GM21360 (cell line): Measurements from ENCODE around the gene ADAM19.

Experiments used
- ATAC-seq: cut with Tn5 transposase; IDR thresholded peaks from one replicate; pipeline ENCODE4 v1.9.1; 2021; ENCODE audit warnings: mild to moderate bottlenecking, moderate library complexity; ENCODE audit not compliant: unreplicated experiment

The ADAM19 gene

GRCh38 chr5:157469073-157469472, 106.5 kb downstream of the ADAM19 start:
- no peak for ATAC-seq

DNA sequence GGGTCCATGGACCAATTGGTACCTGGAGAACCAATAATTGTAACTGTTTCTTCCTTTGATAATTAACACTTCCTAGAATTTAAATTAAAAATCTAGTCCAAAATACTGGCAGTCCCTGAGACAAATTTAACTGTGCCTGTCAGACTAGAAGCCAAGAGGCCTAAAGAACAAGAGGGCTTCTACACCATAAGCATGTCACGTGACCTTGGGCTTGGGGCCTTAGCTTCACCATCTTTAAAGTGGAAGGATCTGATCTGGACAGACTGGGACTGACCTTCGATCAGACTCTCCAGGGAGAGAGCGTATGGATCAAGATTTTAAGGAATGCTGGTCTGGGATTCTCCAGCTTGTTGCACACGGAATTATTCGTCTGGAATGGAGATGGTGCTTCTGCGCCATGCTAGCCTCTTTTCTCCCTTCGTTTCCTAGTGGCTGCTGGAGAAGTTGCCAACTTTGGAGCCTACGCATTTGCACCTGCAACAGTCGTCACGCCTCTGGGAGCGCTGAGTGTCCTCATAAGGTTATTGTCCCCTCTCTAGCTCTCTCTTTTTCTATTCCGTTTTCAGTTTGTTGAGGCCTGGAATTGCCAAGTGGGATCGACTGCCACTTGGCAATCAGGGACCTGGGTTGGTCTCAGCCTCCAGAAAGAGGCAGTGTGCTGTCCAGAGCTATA, 107.1 kb downstream of the ADAM19 start:
- ATAC-seq, result no peak

GRCh38 chr5:157464519-157465171, 110.9 kb downstream of the ADAM19 start:
- peak; percentile 95 for ATAC-seq

- ATAC-seq, result no peak
These were observed 111.7 kb downstream of the ADAM19 start for GRCh38 chr5:157463621-157464518.

DNA sequence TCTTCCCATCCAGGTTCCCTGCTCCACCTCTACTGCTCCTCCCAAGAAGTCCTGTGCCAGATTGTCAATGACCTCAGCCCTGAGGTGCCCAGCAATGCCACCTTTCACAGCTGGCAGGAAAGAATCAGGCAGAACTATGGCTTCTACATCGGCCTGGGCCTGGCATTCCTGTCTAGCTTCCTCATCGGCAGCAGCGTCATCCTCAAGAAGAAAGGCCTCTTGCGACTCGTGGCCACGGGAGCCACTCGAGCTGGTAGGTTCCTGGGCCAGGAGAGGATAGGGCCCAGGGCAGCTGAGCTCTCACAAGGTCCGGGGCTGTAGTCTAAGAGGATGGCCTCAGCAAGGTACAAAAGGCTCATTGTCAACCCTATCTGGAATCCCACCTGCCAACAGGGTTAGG, 112.5 kb downstream of the ADAM19 start:
- no peak for ATAC-seq

- ATAC-seq, result no peak
These were observed 114.4 kb downstream of the ADAM19 start for GRCh38 chr5:157460921-157461792.

DNA sequence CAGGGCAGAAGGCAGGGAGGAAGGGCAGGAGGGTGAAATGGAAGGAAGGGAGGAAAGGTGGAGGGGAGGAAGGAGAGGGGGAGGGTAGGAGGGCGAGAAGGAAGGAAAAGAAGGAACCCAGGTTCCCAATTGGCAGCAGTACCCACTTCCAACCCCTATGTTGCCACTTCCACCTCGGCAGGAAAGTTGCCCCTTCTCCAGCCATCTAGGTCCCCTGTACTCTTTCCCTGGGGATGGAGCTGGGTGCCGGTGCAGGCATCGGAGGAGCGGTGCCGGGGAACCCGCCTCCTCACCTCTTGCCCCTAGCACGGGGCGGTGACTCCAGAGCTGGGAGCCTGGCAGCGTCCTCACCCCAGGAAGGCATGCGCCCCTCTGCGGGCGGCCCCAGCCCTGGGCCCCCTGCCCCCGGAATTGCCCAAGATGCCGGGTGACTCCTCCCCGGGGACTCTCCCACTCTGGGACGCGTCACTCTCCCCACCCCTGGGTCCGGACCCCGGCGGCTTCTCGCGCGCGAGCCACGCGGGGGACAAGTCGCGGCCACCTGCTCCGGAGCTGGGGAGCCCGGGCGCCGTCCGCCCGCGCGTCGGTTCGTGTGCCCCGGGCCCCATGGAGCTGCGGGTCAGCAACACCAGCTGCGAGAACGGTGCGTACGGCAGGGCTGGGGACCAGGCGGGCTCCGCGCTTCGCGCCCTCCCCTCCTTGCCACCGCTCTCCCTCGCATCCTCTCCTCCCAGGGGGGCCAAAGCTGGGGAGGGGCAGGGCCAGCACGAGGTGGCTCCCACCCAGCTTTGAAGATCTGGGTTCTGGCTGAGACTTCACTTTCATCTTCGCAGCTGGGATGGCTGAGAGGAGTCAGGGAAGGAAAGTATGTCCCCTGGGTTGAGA, 115.6 kb downstream of the ADAM19 start, which contains the start of gene NIPAL4:
Gene NIPAL4, plus strand, starts transcription at position 499 of the 885 bp plus-strand sequence. Its CDS starts 108 bp downstream, at position 607.
- no peak for ATAC-seq

- no peak for ATAC-seq
These were observed 116.7 kb downstream of the ADAM19 start for GRCh38 chr5:157458835-157459234.

DNA sequence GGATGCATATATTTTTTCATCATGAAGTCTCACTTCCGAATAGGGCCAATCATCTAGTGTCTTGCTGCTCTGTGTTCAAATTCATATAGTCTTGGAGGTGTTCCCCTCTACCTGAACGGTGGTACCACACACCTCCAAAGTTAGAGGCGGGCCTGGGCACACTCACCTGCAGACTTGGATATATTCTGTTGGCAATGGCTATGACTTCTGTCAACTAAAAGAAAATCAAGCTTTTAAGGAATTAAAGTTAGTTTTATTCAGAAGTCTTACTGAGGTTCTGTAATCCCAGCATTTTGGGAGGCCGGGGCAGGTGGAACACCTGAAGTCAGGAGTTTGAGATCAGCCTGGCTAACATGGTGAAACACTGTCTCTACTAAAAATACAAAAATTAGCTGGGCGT, 118.2 kb downstream of the ADAM19 start:
- no peak for ATAC-seq

- ATAC-seq, result no peak
These were observed 119.3 kb downstream of the ADAM19 start for GRCh38 chr5:157456301-157456700.

GRCh38 chr5:157455057-157455456, 120.5 kb downstream of the ADAM19 start:
- ATAC-seq, result no peak

- no peak for ATAC-seq
These were observed 121.3 kb downstream of the ADAM19 start for GRCh38 chr5:157454273-157454672.

GRCh38 chr5:157451806-157452205, 123.8 kb downstream of the ADAM19 start:
- ATAC-seq, result no peak

GRCh38 chr5:157450024-157450423, 125.6 kb downstream of the ADAM19 start:
- ATAC-seq, result no peak

GRCh38 chr5:157449011-157449723, 126.4 kb downstream of the ADAM19 start:
- no peak for ATAC-seq

GRCh38 chr5:157447201-157447637, 128.4 kb downstream of the ADAM19 start:
- ATAC-seq, result no peak

DNA sequence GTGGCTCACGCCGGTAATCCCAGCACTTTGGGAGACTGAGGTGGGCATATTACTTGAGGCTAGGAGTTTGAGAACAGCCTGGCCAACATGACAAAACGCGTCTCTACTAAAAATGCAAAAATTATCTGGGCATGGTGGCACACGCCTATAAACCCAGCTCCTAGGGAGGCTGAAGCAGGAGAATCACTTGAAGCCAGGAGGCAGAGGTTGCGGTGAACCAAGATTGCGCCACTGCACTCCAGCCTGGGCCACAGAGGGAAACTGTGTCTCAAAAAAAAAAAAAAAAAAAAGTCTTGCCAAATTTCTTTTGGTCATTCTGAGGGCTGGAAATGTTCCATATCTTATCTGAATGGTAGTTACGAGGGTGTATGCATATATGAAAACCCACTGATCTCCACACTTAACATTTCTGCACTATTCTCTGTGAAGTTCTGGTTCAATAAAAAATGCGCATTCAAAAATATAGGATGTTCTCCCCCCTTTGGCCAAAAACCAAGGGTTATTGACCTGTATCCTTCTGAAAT, 129.1 kb downstream of the ADAM19 start:
- no peak for ATAC-seq

DNA sequence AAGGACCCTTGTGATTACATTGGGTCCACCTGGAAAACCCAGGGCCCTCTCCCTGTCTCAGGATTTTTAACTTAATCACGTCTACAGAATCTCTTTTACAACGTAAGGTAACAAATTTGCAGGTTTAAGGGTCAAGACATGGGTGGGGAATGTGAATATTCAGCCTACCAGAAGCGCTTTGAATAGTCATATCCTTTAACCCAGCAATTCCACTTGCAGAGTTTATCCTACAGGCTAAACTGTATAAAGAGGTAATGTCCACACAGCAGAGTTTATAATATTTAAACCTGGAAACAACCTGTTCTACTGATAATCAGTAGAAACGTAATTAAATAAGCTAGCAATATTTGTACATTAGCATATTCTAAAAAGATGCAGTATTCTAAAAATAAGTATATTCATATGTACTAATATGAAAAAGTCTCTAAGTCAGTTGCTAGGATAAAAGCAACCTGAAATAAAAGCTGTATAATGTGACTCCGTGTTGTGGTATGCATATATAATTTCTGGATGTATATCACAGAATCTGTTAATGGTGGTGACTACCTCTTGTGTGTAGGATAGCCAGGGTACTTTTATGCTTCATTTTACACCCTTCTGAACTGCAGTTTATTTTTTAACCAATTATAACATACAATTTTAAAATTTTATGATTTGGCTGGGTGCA, 129.7 kb downstream of the ADAM19 start:
- ATAC-seq, result no peak
